DND-41 (cell line): Measurements from ENCODE around the gene SFSWAP.
"Not testable (repeated sequence)": the region's sequence is repeated elsewhere in the genome, so short reads cannot be mapped to it uniquely, and the experiment has no call there.

Experiments
- ATAC-seq: fragments of 200-7000 bp; cut with Tn5 transposase; 3 replicates; pipeline ENCODE4 v1.9.1; 2021; ENCODE audit warnings: low read depth; ENCODE audit not compliant: insufficient read depth
- DNase-seq: peaks from one replicate; pipeline ENCODE4 v3.0.0-alpha.2; 2020
- H2AFZ ChIP-seq: 2 replicates; pipeline ENCODE4 v1.6.0; 2012; ENCODE audit warnings: low read depth, low read length
- H3K27ac ChIP-seq: 2 replicates; pipeline ENCODE4 v1.5.1; 2012; ENCODE audit warnings: low read length, inconsistent platforms
- H3K27me3 ChIP-seq: fragments of 200-600 bp; sonication (generic); 2 replicates; pipeline ENCODE4 v1.6.0; 2012; ENCODE audit warnings: low read length, mild to moderate bottlenecking, inconsistent platforms; ENCODE audit not compliant: insufficient read depth, poor library complexity
- H3K36me3 ChIP-seq: 2 replicates; pipeline ENCODE4 v1.5.1; 2012; ENCODE audit warnings: low read length, inconsistent platforms; ENCODE audit not compliant: insufficient read depth
- H3K4me1 ChIP-seq: 2 replicates; pipeline ENCODE4 v1.5.1; 2012; ENCODE audit warnings: mild to moderate bottlenecking, low read length; ENCODE audit not compliant: insufficient read depth
- H3K4me2 ChIP-seq: 2 replicates; pipeline ENCODE4 v1.6.0; 2012; ENCODE audit warnings: mild to moderate bottlenecking, moderate library complexity, low read length, inconsistent platforms; ENCODE audit not compliant: insufficient read depth
- H3K4me3 ChIP-seq, 2 experiments: fragments of 200-600 bp in 1 of 2; shearing (Covaris generic) in 1 of 2; 2 replicates each; pipeline ENCODE4 v1.5.1; 2012 to 2016; ENCODE audit warnings: inconsistent platforms in 2 of 2, low read length in 2 of 2, mild to moderate bottlenecking in 2 of 2, low read depth in 1 of 2, moderate library complexity in 1 of 2
- H3K79me2 ChIP-seq: 2 replicates; pipeline ENCODE4 v1.6.0; 2012; ENCODE audit warnings: low read length, inconsistent platforms; ENCODE audit not compliant: insufficient read depth
- H3K9ac ChIP-seq: 2 replicates; pipeline ENCODE4 v1.6.0; 2012; ENCODE audit warnings: low read depth, mild to moderate bottlenecking, inconsistent platforms, low read length, moderate library complexity
- H3K9me3 ChIP-seq: 2 replicates; pipeline ENCODE4 v1.5.1; 2012; ENCODE audit warnings: low read length, moderate library complexity, mild to moderate bottlenecking, inconsistent platforms; ENCODE audit not compliant: insufficient read depth, severe bottlenecking
- H4K20me1 ChIP-seq: 2 replicates; pipeline ENCODE4 v1.6.0; 2012; ENCODE audit warnings: low read length; ENCODE audit not compliant: insufficient read depth
- CTCF ChIP-seq: IDR thresholded peaks from 2 replicates; pipeline ENCODE4 v1.5.1; 2012; ENCODE audit warnings: borderline replicate concordance, low read length, moderate library complexity, mild to moderate bottlenecking; ENCODE audit not compliant: poor library complexity, severe bottlenecking; ENCODE audit errors: extremely low read depth
- EZH2 ChIP-seq: IDR thresholded peaks from 3 replicates; pipeline ENCODE4 v1.6.1; 2012; ENCODE audit warnings: borderline replicate concordance, low read depth, mild to moderate bottlenecking, moderate library complexity, low read length, inconsistent platforms; ENCODE audit not compliant: severe bottlenecking

Gene SFSWAP

GRCh38 chr12:131776237-131776889 is 65.5 kb downstream of the SFSWAP start:
- Histone ChIP-seq H3K4me2 (no peak overlapping the region), H3K4me3 (no peak overlapping the region), H3K36me3 (peaks cover 87% of the 10 kb centered on the region), H3K27ac (no peak overlapping the region), H2AFZ (no peak overlapping the region), H3K9me3 (no peaks in the 10 kb centered on the region), H3K27me3 (no peaks in the 10 kb centered on the region), H3K4me1 (no peaks in the 10 kb centered on the region), H3K9ac (no peak overlapping the region), H4K20me1 (peaks cover 17% of the 10 kb centered on the region), H3K79me2 (peaks cover 10% of the 10 kb centered on the region; the same call in 1 of the 2 replicates)
- ATAC-seq (no peak), DNase-seq (no peak)
- TF ChIP-seq EZH2, result no peak
- TF ChIP-seq CTCF, result no peak

GRCh38 chr12:131777269-131777668 is 66.4 kb downstream of the SFSWAP start:
- not testable (repeated sequence) for H3K79me2 ChIP-seq

GRCh38 chr12:131779027-131779426 is 68.1 kb downstream of the SFSWAP start:
- no peaks in the 10 kb centered on the region for H3K9me3 ChIP-seq
- no peak overlapping the region for H3K4me2 ChIP-seq
- peaks cover 80% of the 10 kb centered on the region for H3K36me3 ChIP-seq
- H3K27ac ChIP-seq, result no peak overlapping the region
- peaks cover 8% of the 10 kb centered on the region; the same call in 1 of the 2 replicates for H4K20me1 ChIP-seq
- H3K27me3 ChIP-seq, result no peaks in the 10 kb centered on the region
- ATAC-seq (no peak), DNase-seq (no peak)
- no peak overlapping the region for H3K9ac ChIP-seq
- H3K79me2 ChIP-seq, result peaks cover 10% of the 10 kb centered on the region; the same call in 1 of the 2 replicates
- no peak for TF ChIP-seq CTCF
- no peak for TF ChIP-seq EZH2
- H3K4me1 ChIP-seq, result no peaks in the 10 kb centered on the region
- no peak overlapping the region for H3K4me3 ChIP-seq
- H2AFZ ChIP-seq, result no peak overlapping the region

More at GRCh38 chr12:131777269-131777668, 66.4 kb downstream of the SFSWAP start:
- not testable (repeated sequence) for H3K4me1 ChIP-seq, H3K4me3 ChIP-seq, ATAC-seq, H3K4me2 ChIP-seq, H2AFZ ChIP-seq, H3K9me3 ChIP-seq, DNase-seq, H3K9ac ChIP-seq, H3K27ac ChIP-seq, H3K27me3 ChIP-seq
- peaks cover 89% of the 10 kb centered on the region for H3K36me3 ChIP-seq
- peaks cover 17% of the 10 kb centered on the region for H4K20me1 ChIP-seq

GRCh38 chr12:131782061-131782460 is 71.2 kb downstream of the SFSWAP start:
- no peaks in the 10 kb centered on the region for H3K27me3 ChIP-seq
- H3K4me1 ChIP-seq, result no peaks in the 10 kb centered on the region
- no peak overlapping the region for H3K27ac ChIP-seq
- 0 out of 2 replicates have a peak, but pooled peaks cover 2% of the 10 kb centered on the region for H3K79me2 ChIP-seq
- H3K9me3 ChIP-seq, result no peaks in the 10 kb centered on the region
- ATAC-seq, result no peak
- H4K20me1 ChIP-seq, result 0 out of 2 replicates have a peak, but pooled peaks cover 7% of the 10 kb centered on the region
- no peak overlapping the region for H2AFZ ChIP-seq
- H3K9ac ChIP-seq, result no peak overlapping the region
- peaks cover 84% of the 10 kb centered on the region for H3K36me3 ChIP-seq
- no peak overlapping the region for H3K4me3 ChIP-seq
- no peak for DNase-seq
- TF ChIP-seq EZH2, result no peak
- TF ChIP-seq CTCF, result no peak
- no peak overlapping the region for H3K4me2 ChIP-seq
